MM.1S (cell line): ENCODE measurements around the gene GLP1R.

Experiments
- DNase-seq: peaks from one replicate; pipeline ENCODE4 v3.0.0-alpha.2; 2015
- H2AFZ ChIP-seq: fragments of 300-600 bp; sonication (generic); 2 replicates; pipeline ENCODE4 v1.6.0; 2016; ENCODE audit warnings: antibody characterized with exemption, low read length
- H3F3A ChIP-seq: fragments of 300-600 bp; sonication (generic); 2 replicates; pipeline ENCODE4 v1.6.1; 2016; ENCODE audit warnings: mild to moderate bottlenecking, antibody characterized with exemption, low read length, moderate library complexity, mixed read lengths; ENCODE audit not compliant: insufficient read depth
- H3K27ac ChIP-seq: fragments of 300-600 bp; sonication (generic); 2 replicates; pipeline ENCODE4 v1.5.1; 2016; ENCODE audit warnings: mild to moderate bottlenecking, low read length
- H3K27me3 ChIP-seq: fragments of 300-600 bp; sonication (generic); replicated peaks from 2 replicates; pipeline ENCODE4 v1.6.0; 2016; ENCODE audit warnings: low read length; ENCODE audit not compliant: insufficient read depth
- H3K36me3 ChIP-seq: fragments of 300-600 bp; sonication (generic); replicated peaks from 2 replicates; pipeline ENCODE4 v1.6.1; 2016; ENCODE audit warnings: mild to moderate bottlenecking, low read length, mixed read lengths; ENCODE audit not compliant: insufficient read depth
- H3K4me1 ChIP-seq: fragments of 300-600 bp; sonication (generic); 2 replicates; pipeline ENCODE4 v1.6.1; 2016; ENCODE audit warnings: low read length, mixed read lengths
- H3K4me2 ChIP-seq: fragments of 300-600 bp; sonication (generic); 2 replicates; pipeline ENCODE4 v1.6.0; 2016; ENCODE audit warnings: low read depth, low read length
- H3K4me3 ChIP-seq: fragments of 300-600 bp; sonication (generic); 2 replicates; pipeline ENCODE4 v1.5.1; 2016; ENCODE audit warnings: low read length, mixed read lengths
- H3K79me2 ChIP-seq: fragments of 300-600 bp; sonication (generic); 2 replicates; pipeline ENCODE4 v1.6.1; 2016; ENCODE audit warnings: mixed run types, low read length, mixed read lengths
- H3K9ac ChIP-seq: fragments of 300-600 bp; sonication (generic); 2 replicates; pipeline ENCODE4 v1.6.1; 2016; ENCODE audit warnings: low read length, mixed read lengths
- H3K9me2 ChIP-seq: fragments of 300-600 bp; sonication (generic); replicated peaks from 2 replicates; pipeline ENCODE4 v1.6.1; 2016; ENCODE audit warnings: mild to moderate bottlenecking, low read length, mixed read lengths; ENCODE audit not compliant: insufficient read depth
- H3K9me3 ChIP-seq: fragments of 300-600 bp; sonication (generic); replicated peaks from 2 replicates; pipeline ENCODE4 v1.6.1; 2016; ENCODE audit warnings: mild to moderate bottlenecking, low read length, mixed read lengths; ENCODE audit not compliant: insufficient read depth
- H4K20me1 ChIP-seq: fragments of 300-600 bp; sonication (generic); 2 replicates; pipeline ENCODE4 v1.6.1; 2016; ENCODE audit warnings: mild to moderate bottlenecking, low read length, moderate library complexity, mixed read lengths; ENCODE audit not compliant: insufficient read depth
- CTCF ChIP-seq: fragments of 300-600 bp; sonication (generic); IDR thresholded peaks from 2 replicates; pipeline ENCODE4 v1.5.1; 2016; ENCODE audit warnings: antibody characterized with exemption, low read length, mixed read lengths
- EZH2 ChIP-seq: fragments of 300-600 bp; sonication (generic); optimal IDR thresholded peaks from 2 replicates; pipeline ENCODE3; 2017; ENCODE audit warnings: low read depth, mild to moderate bottlenecking, antibody characterized with exemption, low read length, mixed read lengths
- EZH2phosphoT487 ChIP-seq: fragments of 300-600 bp; sonication (generic); IDR thresholded peaks from 2 replicates; pipeline ENCODE4 v1.6.1; 2018; ENCODE audit warnings: antibody characterized with exemption, low read length

Gene GLP1R

DNA sequence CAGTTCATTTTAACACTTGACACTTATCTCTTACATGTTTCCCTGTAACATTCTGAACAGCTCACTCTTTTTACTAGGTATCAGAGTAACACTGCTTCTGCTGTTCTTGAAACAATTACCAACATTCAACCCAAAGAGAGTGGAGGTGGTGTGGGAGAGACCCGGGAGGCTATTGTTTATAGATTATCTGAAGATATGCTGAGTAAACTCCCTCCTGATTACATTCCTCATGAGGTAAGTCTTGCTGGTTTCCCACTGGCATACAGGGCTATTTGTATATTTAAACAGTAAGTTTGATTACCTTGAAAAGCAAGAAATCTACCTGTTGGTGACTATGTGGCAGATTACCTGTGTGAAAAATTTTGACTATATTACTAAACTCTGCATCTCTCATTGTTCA, 39.8 kb upstream of the GLP1R start:
- H3K4me2 ChIP-seq: no peak overlapping the region
- H2AFZ ChIP-seq: no peak overlapping the region
- DNase-seq: no peak
- no peak overlapping the region for H3K27ac ChIP-seq
- H3K9me2 ChIP-seq: no peaks in the 10 kb centered on the region
- H3K27me3 ChIP-seq: no peaks in the 10 kb centered on the region
- H3K4me3 ChIP-seq: no peak overlapping the region
- no peaks in the 10 kb centered on the region for H3F3A ChIP-seq
- H3K9ac ChIP-seq: no peak overlapping the region
- H3K36me3 ChIP-seq: no peaks in the 10 kb centered on the region
- TF ChIP-seq EZH2phosphoT487 (no peak), CTCF (no peak), EZH2 (no peak)
- no peaks in the 10 kb centered on the region for H3K79me2 ChIP-seq
- no peaks in the 10 kb centered on the region for H3K9me3 ChIP-seq
- no peaks in the 10 kb centered on the region for H3K4me1 ChIP-seq
- H4K20me1 ChIP-seq: no peaks in the 10 kb centered on the region

GRCh38 chr6:39009476-39009875, 39.1 kb upstream of the GLP1R start:
- Histone ChIP-seq H3K36me3 (no peaks in the 10 kb centered on the region), H3K4me3 (no peak overlapping the region), H3F3A (no peaks in the 10 kb centered on the region), H3K27me3 (no peaks in the 10 kb centered on the region), H2AFZ (no peak overlapping the region), H3K4me1 (no peaks in the 10 kb centered on the region), H3K27ac (no peak overlapping the region), H3K9me2 (no peaks in the 10 kb centered on the region), H3K4me2 (no peak overlapping the region), H4K20me1 (no peaks in the 10 kb centered on the region), H3K9me3 (no peaks in the 10 kb centered on the region), H3K9ac (no peak overlapping the region), H3K79me2 (no peaks in the 10 kb centered on the region)
- DNase-seq: no peak
- TF ChIP-seq EZH2 (no peak), CTCF (no peak), EZH2phosphoT487 (no peak)

- Histone ChIP-seq H3K9me3 (no peaks in the 10 kb centered on the region), H3K79me2 (no peaks in the 10 kb centered on the region), H4K20me1 (no peaks in the 10 kb centered on the region), H3K4me1 (no peaks in the 10 kb centered on the region), H3K27me3 (no peaks in the 10 kb centered on the region), H3K9ac (no peak overlapping the region), H3F3A (no peaks in the 10 kb centered on the region), H3K9me2 (no peaks in the 10 kb centered on the region), H3K36me3 (no peaks in the 10 kb centered on the region), H3K27ac (no peak overlapping the region), H3K4me2 (no peak overlapping the region), H3K4me3 (no peak overlapping the region), H2AFZ (no peak overlapping the region)
- TF ChIP-seq EZH2 (no peak), CTCF (no peak), EZH2phosphoT487 (no peak)
- no peak for DNase-seq
Observed at GRCh38 chr6:39016839-39017546, 31.6 kb upstream of the GLP1R start.
